H1 (cell line): Measurements from ENCODE around the gene GCK. TPM values are rescaled to one million over a fixed set of nuclear protein-coding genes. Genes with fewer than 3 reads are reported as not detected.

Experiments
- FOSL1 ChIP-seq: IDR thresholded peaks from 2 replicates; pipeline ENCODE4 v1.6.1; 2011; ENCODE audit warnings: mild to moderate bottlenecking, low read depth, low read length, moderate library complexity; ENCODE audit not compliant: insufficient read depth
- RAD21 ChIP-seq, 2 experiments: IDR thresholded peaks in 1 of 2; conservative IDR thresholded peaks in 1 of 2; 2 replicates each; pipeline ENCODE4 v1.6.1; 2011; ENCODE audit warnings: low read depth in 2 of 2, low read length in 2 of 2, improper control_type of control experiment in 1 of 2, inconsistent platforms in 1 of 2, mild to moderate bottlenecking in 1 of 2, moderate library complexity in 1 of 2
- polyA plus RNA-seq, 7 experiments: library from polyadenylated mRNA; depleted of rRNA in 3 of 7; stranded (reverse) in 5 of 7; unstranded in 2 of 7; fragments of >200 nt in 5 of 7; fragments of 200-250 nt in 2 of 7; gene quantifications; 1 replicate in 5 of 7; 2 replicates in 1 of 7; 4 replicates in 1 of 7; pipeline versions ENCODE4 v1.2.1 to v1.2.3, GENCODE V29; 2011 to 2013; ENCODE audit warnings: missing spikeins in 2 of 7, mixed read lengths in 2 of 7
- total RNA-seq: library from RNA; stranded (reverse); fragmentation: NEBNext Ultra II Directional; extraction: Animal tissue kit (Norgen Biotek cat#: 25700); gene quantifications from 2 replicates; pipeline ENCODE4 v1.2.1, GENCODE V29; 2021
- TF ChIP-seq, protein P1 (sequence below): IDR thresholded peaks from 2 replicates; pipeline ENCODE4 v1.6.1; 2012; ENCODE audit warnings: inconsistent platforms

Gene GCK
- total and polyA plus RNA-seq, 2 of the 8 experiments (the other 6 are each of a cell fraction or from before 2014, with no cell fraction given), result 2.4 to 4.9 TPM

DNA sequence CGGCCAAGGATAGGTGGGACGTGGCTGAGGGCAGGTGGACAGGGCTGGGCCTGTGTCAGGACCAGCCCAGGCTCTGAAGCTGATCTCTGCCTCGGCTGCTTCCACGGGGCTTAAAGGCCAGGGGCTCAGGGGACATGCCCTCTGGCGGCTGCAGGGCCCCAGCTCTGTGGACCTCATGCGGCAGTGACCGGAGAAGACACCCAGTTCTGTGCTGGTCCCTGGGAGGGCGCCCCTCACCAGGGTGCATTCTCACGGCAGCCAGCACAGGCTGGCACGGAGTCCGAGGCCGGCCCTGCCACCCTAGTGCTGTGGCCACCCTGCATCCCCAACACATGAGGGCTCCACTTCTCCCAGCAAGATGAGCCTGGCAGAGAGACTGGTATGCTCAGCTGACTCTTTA is 41.8 kb upstream of the GCK start (continued):
- TF ChIP-seq, protein P1, sequence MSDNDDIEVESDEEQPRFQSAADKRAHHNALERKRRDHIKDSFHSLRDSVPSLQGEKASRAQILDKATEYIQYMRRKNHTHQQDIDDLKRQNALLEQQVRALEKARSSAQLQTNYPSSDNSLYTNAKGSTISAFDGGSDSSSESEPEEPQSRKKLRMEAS, result no peak
- TF ChIP-seq FOSL1 (no peak), RAD21 (IDR thresholded peaks at IDR 0.05 in 1 of 2, conservative IDR thresholded peaks at IDR 0.05 in 1 of 2; ENCODE audit: low read depth in 2 of 2, low read length in 2 of 2) (no peak)
